ENCODE results near the gene ATF3.

The ATF3 gene

DNA sequence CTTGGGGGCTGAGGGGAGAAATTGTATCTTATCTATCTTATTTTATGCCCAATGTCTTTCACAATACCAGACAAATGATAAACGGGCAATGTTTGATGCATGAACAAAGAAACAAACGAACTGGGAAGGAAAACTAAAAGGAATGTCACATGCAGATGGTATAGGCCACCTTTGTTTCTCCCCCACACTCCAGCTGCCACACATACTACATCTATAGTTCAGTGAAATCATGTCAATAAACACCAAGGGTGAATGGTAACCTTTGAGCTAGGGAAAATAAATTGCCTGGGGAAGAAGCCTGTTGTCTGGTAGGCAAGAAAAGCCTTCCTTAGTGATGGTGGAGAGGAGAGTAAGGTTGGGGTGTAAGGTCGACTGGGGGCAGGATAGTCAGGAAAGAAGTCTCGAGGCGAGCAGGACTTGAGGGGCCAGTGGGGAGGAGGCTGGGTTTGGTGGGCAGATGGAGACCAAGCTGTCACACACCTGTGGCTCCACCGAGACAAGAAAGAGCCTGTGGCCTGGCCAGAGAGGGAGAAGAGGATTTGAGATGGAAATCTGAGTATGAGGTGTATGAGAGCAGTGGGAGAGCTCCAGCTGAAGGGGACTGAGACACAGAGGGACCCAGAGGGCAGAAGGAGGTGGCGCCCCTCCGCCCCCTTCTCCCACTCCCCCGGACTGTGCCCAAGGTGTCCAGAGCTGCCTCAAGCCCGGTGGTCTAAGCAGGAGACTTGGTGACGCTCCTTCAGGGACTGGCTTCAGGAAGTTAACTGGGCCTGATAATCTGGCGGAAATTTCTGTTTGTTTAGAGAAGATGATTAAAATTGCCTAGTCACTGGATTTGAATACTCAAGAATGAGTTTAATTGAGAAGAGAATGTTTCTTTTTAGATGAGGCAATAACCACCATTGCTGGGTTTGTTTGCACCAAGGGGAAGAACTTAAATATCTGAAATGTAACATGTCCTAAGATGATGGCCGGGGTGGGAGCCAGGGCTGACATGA lies 37.3 kb downstream of the ATF3 start:
- H3K27me3 ChIP-seq (ENCODE audit: control insufficient read depth, low read length): peaks cover 23% of the 10 kb centered on the region
- no peaks in the 10 kb centered on the region for H3K79me2 ChIP-seq (ENCODE audit: control insufficient read depth, low read length)
- H3K9me2 ChIP-seq (replicated peaks; ENCODE audit: control insufficient read depth, low read length): no peaks in the 10 kb centered on the region
- no peak for TF ChIP-seq EZH2phosphoT487 (IDR thresholded peaks at IDR 0.05; ENCODE audit: borderline replicate concordance, low read length)
- TF ChIP-seq, protein P1, sequence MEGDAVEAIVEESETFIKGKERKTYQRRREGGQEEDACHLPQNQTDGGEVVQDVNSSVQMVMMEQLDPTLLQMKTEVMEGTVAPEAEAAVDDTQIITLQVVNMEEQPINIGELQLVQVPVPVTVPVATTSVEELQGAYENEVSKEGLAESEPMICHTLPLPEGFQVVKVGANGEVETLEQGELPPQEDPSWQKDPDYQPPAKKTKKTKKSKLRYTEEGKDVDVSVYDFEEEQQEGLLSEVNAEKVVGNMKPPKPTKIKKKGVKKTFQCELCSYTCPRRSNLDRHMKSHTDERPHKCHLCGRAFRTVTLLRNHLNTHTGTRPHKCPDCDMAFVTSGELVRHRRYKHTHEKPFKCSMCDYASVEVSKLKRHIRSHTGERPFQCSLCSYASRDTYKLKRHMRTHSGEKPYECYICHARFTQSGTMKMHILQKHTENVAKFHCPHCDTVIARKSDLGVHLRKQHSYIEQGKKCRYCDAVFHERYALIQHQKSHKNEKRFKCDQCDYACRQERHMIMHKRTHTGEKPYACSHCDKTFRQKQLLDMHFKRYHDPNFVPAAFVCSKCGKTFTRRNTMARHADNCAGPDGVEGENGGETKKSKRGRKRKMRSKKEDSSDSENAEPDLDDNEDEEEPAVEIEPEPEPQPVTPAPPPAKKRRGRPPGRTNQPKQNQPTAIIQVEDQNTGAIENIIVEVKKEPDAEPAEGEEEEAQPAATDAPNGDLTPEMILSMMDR (IDR thresholded peaks at IDR 0.05; ENCODE audit: low read depth, low read length, poor library complexity, severe bottlenecking): no peak
- no peaks in the 10 kb centered on the region for H3K9me3 ChIP-seq (ENCODE audit: control insufficient read depth, insufficient read depth, low read length)
- H3K27ac ChIP-seq (ENCODE audit: low read depth, low read length): no peak overlapping the region
- no peaks in the 10 kb centered on the region for H3F3A ChIP-seq (ENCODE audit: control insufficient read depth, insufficient read depth)
- H4K20me1 ChIP-seq (ENCODE audit: control insufficient read depth, insufficient read depth, low read depth, low read length): no peaks in the 10 kb centered on the region
- H3K4me2 ChIP-seq (ENCODE audit: low read length): no peak overlapping the region
- H3K36me3 ChIP-seq (ENCODE audit: control insufficient read depth, low read length): no peaks in the 10 kb centered on the region
- no peaks in the 10 kb centered on the region for H3K4me1 ChIP-seq (ENCODE audit: control insufficient read depth, low read length)
- H3K4me3 ChIP-seq (ENCODE audit: low read length): no peak overlapping the region

DNA sequence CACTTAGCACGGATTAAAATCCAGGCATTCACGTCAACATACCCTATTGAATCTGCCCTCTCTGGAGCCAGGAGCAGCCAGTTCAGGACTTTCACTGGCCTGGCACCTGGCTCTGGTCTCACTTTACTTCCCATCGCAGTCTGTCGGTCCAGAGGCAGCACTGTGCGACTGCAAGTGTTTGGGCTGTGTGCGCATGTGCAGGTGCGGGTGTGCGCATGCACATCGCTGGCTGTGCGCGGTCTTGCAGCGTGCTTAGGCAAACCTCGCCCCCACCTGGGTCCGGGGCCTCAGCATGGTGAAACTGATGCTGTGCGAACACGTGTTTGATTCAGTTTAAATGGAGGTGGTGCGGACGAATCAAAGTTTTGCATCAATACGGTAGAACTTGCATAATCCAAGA lies 38.0 kb downstream of the ATF3 start:
- peaks cover 18% of the 10 kb centered on the region for H3K27me3 ChIP-seq (ENCODE audit: control insufficient read depth, low read length)
- no peaks in the 10 kb centered on the region for H3K79me2 ChIP-seq (ENCODE audit: control insufficient read depth, low read length)
- H3K9me2 ChIP-seq (replicated peaks; ENCODE audit: control insufficient read depth, low read length): no peaks in the 10 kb centered on the region
- no peak overlapping the region for H3K4me3 ChIP-seq (ENCODE audit: low read length)
- no peaks in the 10 kb centered on the region for H3K4me1 ChIP-seq (ENCODE audit: control insufficient read depth, low read length)
- H3K9me3 ChIP-seq (ENCODE audit: control insufficient read depth, insufficient read depth, low read length): no peaks in the 10 kb centered on the region
- no peak overlapping the region for H3K4me2 ChIP-seq (ENCODE audit: low read length)
- TF ChIP-seq, protein P1 (IDR thresholded peaks at IDR 0.05; ENCODE audit: low read depth, low read length, poor library complexity, severe bottlenecking): no peak
- TF ChIP-seq EZH2phosphoT487 (IDR thresholded peaks at IDR 0.05; ENCODE audit: borderline replicate concordance, low read length): no peak
- H4K20me1 ChIP-seq (ENCODE audit: control insufficient read depth, insufficient read depth, low read depth, low read length): no peaks in the 10 kb centered on the region
- no peak overlapping the region for H3K27ac ChIP-seq (ENCODE audit: low read depth, low read length)
- H3K36me3 ChIP-seq (ENCODE audit: control insufficient read depth, low read length): no peaks in the 10 kb centered on the region
- H3F3A ChIP-seq (ENCODE audit: control insufficient read depth, insufficient read depth): no peaks in the 10 kb centered on the region

DNA sequence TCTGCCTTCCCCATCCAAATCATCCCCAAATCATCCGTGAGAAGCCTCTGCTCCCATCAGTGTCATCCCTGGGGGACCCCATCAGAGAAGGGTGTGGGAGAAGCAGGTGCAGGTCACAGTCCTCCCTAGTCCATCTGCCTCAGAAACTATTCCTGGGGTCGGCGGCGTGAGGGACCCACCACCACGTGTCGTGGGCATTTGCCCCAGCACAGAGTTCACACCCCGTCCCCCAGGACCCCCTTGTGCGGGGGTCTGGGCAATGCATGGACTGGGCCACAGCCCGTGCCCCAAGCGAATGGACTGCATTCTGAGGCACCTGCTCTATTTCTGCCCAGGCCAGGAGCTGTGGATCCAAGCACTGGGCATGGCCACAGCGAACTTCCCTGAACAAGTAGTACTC lies 38.4 kb downstream of the ATF3 start:
- Histone ChIP-seq H3K4me3 (ENCODE audit: low read length) (no peak overlapping the region), H3K27ac (ENCODE audit: low read depth, low read length) (no peak overlapping the region), H3K27me3 (ENCODE audit: control insufficient read depth, low read length) (peaks cover 18% of the 10 kb centered on the region), H3K9me2 (replicated peaks; ENCODE audit: control insufficient read depth, low read length) (no peaks in the 10 kb centered on the region), H3K36me3 (ENCODE audit: control insufficient read depth, low read length) (no peaks in the 10 kb centered on the region), H3K9me3 (ENCODE audit: control insufficient read depth, insufficient read depth, low read length) (no peaks in the 10 kb centered on the region), H3K4me1 (ENCODE audit: control insufficient read depth, low read length) (no peaks in the 10 kb centered on the region), H3F3A (ENCODE audit: control insufficient read depth, insufficient read depth) (no peaks in the 10 kb centered on the region), H3K4me2 (ENCODE audit: low read length) (no peak overlapping the region), H3K79me2 (ENCODE audit: control insufficient read depth, low read length) (no peaks in the 10 kb centered on the region), H4K20me1 (ENCODE audit: control insufficient read depth, insufficient read depth, low read depth, low read length) (no peaks in the 10 kb centered on the region)
- TF ChIP-seq EZH2phosphoT487 (IDR thresholded peaks at IDR 0.05; ENCODE audit: borderline replicate concordance, low read length): no peak
- TF ChIP-seq, protein P1 (IDR thresholded peaks at IDR 0.05; ENCODE audit: low read depth, low read length, poor library complexity, severe bottlenecking): no peak
